Stomach (tissue), 4 donors: ENCODE data around the gene SUV39H2.

Experiments used
- CTCF ChIP-seq, 7 experiments: fragments of 450-650 bp in 4 of 7; fragments of 200-600 bp in 3 of 7; sonication (generic) in 3 of 7; IDR thresholded peaks; one replicate each; pipeline ENCODE4 v1.5.1; 2016 to 2019; ENCODE audit warnings: antibody characterized with exemption in 7 of 7, control low read depth in 2 of 7, mild to moderate bottlenecking in 1 of 7
- POLR2A ChIP-seq, 4 donors: fragments of 450-650 bp; IDR thresholded peaks; one replicate each; pipeline ENCODE4 v1.6.1; 2016; ENCODE audit warnings: antibody characterized with exemption in 4 of 4, control low read depth in 2 of 4, mild to moderate bottlenecking in 1 of 4, moderate library complexity in 1 of 4

- TF ChIP-seq CTCF (IDR thresholded peaks at IDR 0.05) (no peak), POLR2A (IDR thresholded peaks at IDR 0.05) (no peak)
Measured at GRCh38 chr10:14949291-14949690, 70.6 kb downstream of the SUV39H2 start.
